ENCODE results near the gene GSTM2.
A peak's percentile ranks its signal among the peaks of the same experiment; 100 is the strongest.

GSTM2 gene

DNA sequence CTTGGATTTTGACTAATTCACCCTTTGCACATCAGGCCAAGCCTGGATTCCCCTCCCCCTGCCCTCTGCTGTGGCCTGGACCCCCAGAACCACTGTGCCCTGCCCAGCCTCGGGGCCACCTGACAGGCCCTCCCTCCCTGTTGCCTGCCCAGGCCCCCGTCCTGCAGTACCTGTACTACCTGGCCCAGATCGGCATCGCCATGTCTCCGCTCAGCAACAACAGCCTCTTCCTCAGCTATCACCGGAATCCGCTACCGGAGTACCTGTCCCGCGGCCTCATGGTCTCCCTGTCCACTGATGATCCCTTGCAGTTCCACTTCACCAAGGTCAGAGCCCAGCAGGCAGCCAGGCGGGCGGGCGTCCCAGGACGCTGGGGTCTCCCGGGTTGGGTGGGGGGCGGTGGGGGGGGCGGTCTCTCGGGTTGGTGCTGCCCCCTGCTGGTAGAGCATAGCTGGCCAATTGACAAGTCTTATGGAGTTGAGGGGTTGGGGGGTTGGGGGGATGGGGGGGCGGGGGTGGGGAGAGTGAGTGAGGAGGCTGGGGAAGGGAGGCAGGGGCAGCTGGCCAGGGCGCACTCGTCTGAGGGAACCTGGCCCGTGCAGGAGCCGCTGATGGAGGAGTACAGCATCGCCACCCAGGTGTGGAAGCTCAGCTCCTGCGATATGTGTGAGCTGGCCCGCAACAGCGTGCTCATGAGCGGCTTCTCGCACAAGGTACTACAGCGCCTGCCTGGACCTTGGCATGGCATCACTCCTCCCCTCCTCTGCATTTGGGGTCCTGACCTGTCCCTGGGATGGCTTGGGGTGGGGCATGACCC is 37.6 kb upstream of the GSTM2 start:
- no peak for DNase-seq

DNA sequence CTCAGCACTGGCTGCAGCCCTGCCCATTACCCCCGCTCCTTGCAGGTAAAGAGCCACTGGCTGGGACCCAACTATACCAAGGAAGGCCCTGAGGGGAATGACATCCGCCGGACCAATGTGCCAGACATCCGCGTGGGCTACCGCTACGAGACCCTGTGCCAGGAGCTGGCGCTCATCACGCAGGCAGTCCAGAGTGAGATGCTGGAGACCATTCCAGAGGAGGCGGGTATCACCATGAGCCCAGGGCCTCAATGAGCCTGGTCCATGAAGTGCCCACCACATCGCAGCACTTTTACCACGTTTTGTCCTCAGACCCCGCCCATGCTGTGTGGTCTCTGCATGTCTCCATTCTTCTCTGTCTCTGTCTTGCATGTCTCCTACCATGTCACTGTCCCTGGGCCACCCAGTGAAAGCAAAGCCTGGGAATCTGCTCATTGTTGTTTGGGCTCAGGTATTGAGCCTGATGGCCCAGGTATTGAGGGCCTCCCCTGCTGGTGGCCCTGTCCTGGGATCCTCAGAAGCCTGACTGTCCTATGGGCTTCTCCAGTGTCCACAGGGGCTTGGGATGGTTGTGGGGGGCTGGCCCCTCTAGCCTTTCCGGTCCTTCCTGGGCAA is 36.9 kb upstream of the GSTM2 start:
- DNase-seq, result no peak

DNA sequence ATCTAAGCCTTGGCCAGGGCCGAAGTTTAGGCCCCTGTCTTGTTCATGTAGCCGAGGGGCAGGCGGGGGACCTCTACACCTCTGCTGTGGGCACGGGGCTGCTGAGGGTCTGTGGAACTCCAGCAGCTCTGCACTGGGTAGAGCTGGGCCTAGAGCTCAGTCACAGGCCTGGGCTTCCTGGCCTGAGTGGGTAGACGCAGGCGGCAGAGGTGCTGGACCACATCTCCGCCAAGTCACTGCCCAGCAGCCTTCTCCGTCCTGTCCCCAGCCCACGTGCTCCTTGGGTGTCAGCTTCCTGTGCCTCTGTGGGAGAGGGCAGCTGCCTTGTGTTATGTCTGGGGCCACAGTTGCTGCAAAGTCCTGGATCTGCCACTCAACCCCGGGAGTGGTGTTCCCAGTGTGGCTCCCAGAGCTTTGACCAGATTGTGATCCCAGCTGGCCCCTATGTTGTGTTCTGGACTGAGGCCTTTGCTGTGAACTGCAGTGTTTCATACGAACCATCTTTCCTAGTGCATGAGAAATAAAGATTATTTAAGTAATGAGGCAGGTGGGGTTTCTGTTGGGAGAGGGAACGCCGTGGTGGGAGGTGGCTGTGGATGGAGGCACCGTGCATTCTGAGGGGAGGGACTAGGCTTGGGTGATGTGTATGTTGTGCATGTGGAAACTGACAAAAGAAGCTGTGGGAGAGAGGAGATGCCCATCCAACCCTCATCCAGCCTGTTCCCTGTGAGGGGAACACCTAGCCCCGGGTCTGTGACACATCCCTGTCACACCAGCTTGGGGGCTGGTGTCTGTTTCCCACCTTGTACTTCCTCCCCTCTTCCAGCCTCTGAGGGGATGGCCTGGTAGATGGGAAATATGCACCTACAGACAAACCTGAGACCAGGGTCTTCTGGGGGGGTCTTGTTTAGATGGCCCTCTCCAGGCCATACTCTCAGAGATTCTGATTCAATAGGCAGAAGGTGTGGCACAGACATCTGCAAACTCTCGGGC is 36.0 kb upstream of the GSTM2 start:
- no peak for DNase-seq

DNA sequence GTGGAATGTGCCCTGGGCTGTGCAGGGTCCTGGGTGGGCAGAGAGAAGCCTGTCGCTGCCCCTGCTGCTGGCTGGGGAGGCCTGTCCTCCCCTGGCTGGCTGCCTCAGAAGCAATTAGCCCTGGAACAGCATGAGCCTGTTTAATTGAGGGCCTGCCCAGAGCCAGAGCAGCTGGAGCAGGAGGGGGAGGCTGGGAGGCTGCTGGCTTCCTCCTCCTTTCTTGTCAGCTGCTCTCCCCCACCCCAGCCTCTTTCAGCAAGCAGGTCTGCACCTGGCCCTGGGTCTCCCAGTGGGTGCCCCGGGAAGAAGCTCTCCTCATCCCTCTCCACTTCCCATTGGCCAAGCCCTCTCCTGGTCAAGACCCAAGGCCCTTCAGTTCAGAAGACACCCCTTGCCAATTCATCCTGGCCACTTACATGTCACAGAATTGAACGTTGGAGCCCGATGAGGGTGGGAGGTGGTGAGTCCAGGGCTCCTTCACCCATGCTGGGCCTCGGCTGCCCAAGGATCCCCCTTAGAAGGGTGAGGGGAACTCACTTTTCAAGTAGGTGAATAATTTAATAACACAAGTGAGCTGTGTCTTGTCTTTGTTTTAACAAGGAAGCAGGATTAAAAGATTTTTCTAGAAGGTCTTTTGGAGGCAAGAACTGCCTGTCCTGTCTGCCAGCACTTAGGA is 35.0 kb upstream of the GSTM2 start:
- no peak for DNase-seq

DNA sequence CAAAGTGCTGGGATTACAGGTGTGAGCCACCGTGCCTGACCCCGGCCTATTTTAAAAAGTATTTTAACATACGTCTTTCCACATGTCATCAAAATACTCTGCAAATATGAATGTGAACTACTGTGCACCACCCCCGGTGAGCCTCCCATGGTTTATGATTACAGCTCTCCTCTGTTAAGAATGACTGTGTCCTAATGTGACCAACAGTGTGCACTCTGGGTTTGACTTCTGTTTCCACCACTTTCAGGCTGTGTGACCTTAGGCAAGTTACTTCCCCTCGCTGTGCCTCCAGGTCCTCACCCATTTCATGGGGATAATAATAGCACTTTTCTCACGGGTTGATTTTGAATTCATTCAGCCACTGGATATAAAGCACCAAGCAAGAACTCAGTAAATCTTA is 33.6 kb upstream of the GSTM2 start:
- DNase-seq, result no peak

DNA sequence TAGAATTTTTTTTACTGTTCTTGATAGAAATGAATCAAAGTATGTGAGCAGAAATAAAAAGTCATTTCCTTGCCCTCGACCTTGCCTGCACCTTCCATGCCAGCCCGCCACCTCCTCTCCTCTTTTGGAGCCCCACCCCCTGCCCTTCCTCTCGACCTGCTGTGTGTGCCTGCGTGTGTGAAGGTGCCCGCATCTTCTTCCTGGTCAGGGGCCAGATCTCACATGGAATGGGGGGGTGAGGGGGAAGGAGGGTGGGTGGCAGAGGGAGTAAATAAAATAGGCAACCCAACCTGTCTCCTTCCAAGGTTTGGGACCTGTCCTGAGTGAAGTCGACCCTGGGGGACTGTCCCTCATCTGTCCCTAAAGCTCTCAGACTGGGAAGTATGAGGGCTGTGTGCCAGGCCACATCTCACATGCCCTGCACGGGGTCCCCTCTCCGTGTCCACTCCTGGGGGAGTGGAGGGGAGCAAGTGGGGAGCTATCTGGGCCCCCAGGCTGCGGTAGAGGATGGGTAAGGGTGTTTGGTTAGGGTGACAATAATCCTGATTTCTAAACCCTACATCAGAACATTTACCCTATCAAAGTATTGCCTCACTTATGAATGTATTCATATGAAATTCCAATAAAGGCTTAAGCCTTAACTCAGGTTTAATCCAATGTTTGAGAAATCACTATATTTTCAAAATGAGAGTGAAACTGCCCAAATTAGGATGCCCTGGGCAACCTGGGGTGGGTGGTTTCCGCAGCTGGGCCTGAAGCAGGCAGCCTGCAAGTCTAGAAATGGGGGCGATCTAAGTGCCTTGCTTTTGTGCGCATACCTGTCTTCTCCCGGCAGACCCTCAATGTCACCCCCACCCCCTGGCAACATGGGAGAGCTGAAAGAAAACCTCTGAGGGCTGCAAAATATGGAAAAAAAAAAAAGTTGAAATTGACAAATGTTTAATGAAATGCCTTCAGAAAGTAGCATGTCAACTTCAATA is 32.8 kb upstream of the GSTM2 start:
- no peak for DNase-seq

DNA sequence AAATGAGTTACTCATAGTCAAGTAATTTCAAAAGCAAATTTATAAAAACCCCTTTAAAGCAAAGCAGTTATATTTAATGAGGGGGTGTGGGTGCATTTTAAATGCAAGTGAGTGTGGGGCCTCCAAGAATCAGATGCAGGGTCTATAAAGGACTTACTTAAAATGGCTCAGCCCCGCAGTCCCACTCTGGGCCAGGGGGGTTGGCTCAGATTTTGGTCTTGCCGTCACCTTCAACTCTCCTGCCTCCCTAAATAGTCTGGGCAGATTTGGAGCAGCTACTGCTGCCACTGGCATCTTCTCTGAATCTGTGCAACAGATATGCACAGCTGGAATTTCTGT is 32.0 kb upstream of the GSTM2 start:
- no peak for DNase-seq

DNA sequence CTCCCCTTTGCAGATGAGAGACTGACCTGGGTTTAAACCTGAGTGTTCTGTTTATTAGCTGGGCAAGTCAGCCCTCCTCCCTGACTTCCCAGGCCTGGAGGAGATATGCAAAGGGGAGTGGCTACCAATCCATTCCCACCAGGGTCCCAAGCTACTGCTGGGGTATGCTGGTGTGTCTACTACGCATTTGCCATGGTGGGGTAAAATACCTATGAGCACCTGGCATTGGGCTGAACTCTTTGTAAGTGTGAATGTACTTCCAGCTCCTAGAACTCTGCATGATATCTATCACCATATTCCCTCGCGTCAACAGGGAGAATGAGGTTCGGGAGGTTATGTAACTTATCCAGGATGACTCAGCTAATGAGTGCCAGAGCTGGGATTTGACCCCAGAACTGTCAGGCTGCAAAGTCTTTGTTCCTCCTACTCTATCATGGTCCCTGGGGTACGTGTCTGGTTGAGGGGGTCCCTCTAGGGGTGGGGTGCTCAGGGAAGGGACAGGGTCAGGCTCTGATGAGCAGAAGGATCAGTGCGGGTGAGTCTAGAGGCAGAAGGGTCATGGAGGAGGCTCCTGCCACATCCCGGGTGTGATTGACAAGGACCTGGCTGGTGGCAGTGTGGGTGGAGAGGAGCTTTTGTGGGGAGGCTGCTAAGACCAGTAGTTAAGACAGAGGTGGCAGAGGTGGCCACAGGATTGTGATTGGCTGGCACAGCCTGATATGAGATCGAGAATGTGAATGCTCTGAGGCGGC is 31.5 kb upstream of the GSTM2 start:
- DNase-seq, result no peak

- DNase-seq, result no peak
These were observed 30.4 kb upstream of the GSTM2 start for GRCh38 chr1:109637446-109637845.

GRCh38 chr1:109639063-109639840 is 28.6 kb upstream of the GSTM2 start:
- no peak for DNase-seq

DNA sequence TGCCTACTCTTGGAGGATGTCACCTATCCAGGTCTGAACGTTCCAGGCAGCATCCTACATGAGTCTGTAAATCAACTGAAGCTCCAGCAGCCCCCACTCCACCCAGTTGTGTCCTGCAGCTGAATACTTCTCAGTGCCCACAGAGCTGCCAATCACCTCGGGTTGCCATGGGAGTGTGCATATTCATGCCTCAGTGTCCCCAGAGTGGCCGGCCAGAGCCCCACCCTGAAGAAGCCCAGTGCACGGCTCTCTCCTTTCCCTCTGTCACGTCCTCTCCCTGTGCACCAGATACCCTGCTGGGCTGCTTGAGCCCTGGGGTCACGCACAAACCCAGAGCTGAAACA is 28.0 kb upstream of the GSTM2 start:
- no peak for DNase-seq

DNA sequence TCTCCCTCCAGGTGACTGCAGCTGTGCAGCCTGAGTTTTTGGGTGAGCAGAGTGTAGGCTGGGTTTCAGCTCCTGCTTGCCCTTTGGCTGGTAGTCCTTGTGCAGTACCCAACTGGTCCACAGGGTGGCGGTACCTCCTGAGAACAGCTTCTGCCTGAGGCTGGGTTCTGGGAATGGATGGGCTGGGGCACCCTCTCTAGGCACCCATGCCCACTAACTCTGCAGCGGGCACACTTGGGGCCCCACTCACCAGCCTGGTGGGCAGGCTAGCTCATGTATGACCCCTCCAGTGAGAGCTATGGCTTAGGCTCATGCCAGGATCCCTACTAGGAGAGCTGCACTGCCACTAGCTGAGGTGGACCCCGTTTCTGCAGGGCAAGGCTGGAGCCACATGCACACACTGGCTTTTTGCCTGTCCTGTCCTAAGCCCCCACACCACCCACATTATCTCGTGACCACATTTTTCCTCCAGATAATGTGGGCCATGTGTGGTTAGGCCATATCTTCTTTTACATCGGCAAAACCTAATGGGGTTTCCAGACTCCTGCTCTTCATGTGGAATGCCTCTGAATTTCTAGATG is 27.5 kb upstream of the GSTM2 start:
- DNase-seq, result no peak

DNA sequence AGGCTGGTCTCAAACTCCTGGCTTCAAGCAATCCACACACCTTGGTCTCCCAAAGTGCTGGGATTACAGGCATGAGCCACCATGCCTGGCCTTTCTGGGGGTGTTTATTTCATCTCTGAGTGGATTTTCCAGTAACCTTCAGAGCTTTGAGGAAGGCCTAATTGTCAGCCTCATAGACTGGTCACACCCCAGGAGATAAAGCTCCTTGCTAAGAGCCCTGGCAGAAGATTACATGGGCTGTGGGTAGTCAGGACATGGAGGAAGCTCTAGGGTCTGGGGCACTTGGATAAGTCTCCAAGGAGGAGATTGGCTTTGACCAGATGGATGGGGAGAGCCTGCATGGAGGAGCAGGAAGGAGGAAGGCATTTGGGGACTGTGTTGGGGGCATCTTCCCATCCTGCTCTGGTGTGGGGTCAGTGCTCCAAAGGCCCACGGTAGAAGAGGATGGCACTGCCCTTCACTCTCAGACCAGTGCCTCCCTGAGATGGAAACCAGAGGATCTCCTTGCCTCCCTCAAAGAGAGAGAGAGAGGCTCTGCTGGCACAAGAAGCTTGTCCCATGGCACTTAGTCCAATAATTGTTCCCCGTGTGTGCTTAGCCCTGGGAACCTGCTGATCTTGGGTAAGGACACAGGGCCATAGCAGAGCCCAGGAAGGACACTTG is 26.6 kb upstream of the GSTM2 start:
- DNase-seq, result no peak

GRCh38 chr1:109641861-109642260 is 26.0 kb upstream of the GSTM2 start:
- no peak for DNase-seq

DNA sequence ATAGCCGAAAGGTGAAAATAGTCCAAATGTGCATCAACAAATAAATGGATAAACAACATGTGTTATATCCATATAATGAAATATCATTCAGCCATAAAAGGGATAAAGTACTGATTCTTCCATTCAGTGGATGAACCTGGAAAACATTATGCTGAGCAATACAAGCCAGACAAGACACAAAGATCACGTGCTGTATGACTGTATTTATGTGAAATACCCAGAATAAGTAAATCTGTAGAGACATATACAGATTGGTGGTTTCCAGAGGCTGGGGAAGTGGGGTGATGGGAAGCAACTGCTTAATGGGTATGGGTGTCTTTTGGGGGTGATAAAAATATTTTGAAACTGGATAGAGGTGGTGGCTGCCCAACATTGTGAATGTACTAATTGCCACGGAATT is 25.2 kb upstream of the GSTM2 start:
- no peak for DNase-seq

DNA sequence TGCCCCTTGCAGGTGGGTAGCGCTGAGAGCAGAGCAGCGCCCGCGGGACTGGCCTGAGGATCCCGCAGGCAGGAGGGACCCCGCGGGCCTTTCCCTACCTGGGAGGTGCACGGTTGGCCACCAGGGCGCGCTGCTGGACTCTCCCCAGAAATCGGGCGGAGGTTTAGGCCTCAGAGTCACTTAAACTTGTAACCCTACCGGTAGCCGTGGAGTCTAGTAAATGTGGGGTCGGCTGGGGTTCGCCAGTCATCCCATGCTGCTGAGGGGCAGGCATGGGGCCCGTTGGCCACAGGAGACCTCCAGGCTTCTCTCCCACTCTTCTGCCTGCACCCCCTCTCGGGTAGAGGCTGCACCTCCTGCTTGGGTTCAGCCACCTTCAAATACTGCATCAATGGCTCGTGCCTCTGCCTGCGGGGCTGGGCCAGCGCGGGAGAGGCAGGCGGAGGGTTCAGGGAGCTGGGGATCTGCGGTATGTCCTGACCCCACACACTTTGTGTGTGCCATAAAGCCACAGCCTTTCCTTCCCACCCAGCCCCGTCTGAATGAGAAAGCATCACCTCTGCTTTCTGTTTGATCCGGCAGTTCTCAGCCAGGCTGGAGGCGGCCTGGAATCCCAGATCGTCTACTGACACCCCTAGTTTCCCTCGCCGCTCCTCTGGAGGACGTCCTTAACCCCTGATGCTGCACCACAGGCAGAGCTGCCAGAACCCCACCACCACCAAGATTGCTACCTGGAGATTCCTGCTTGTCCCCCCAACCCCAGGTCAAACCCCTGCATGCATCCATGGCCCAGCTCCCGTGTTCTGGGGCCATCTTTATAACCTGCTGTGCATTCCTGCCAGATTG is 24.2 kb upstream of the GSTM2 start:
- DNase-seq, result peak; percentile 64

DNA sequence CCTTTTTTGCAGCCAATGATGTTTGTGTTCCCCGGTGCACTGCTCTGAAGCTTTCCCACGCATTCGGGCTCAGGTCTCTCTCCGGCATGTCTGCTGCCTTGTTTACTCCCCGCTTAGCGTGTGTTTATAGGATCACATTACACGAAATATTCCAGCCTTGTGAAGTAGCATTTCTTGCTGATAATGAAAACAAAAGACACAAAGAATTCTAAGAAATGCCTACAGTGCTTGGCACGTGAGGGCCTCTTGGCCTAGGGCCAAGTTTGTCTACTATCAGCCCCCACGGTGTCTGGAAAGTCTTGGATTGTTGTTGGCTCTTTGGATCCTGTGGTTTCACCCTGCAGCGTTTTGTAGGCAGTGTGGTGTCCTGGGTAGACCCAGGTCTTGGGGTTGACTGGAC is 23.2 kb upstream of the GSTM2 start:
- DNase-seq, result no peak

GRCh38 chr1:109649491-109649914 is 18.4 kb upstream of the GSTM2 start:
- no peak for DNase-seq
